Loucy (cell line): ENCODE measurements around the gene ABHD5.

Experiments
- H2AFZ ChIP-seq: fragments of 200-600 bp; sonication (generic); 2 replicates; pipeline ENCODE4 v1.6.0; 2016; ENCODE audit warnings: antibody characterized with exemption, mild to moderate bottlenecking, low read length, moderate library complexity
- H3F3A ChIP-seq: fragments of 200-600 bp; 2 replicates; pipeline ENCODE4 v1.6.0; 2016; ENCODE audit warnings: antibody characterized with exemption, low read depth, mild to moderate bottlenecking
- H3K27me3 ChIP-seq: fragments of 200-600 bp; sonication (generic); 2 replicates; pipeline ENCODE4 v1.6.1; 2014; ENCODE audit warnings: low read length, mild to moderate bottlenecking; ENCODE audit not compliant: insufficient read depth, poor library complexity, severe bottlenecking
- H3K36me3 ChIP-seq: fragments of 200-600 bp; sonication (generic); 2 replicates; pipeline ENCODE4 v1.6.1; 2016; ENCODE audit warnings: low read length; ENCODE audit not compliant: insufficient read depth
- H3K4me1 ChIP-seq: fragments of 200-600 bp; sonication (generic); 2 replicates; pipeline ENCODE4 v1.5.1; 2014; ENCODE audit warnings: low read length, mild to moderate bottlenecking; ENCODE audit not compliant: insufficient read depth, poor library complexity, severe bottlenecking
- H3K4me2 ChIP-seq: fragments of 200-600 bp; sonication (generic); 2 replicates; pipeline ENCODE4 v1.6.0; 2014; ENCODE audit warnings: antibody characterized with exemption, low read length, low read depth, mild to moderate bottlenecking; ENCODE audit not compliant: poor library complexity, severe bottlenecking
- H3K4me3 ChIP-seq: fragments of 200-600 bp; sonication (generic); 2 replicates; pipeline ENCODE4 v1.5.1; 2014; ENCODE audit warnings: low read length, mild to moderate bottlenecking, mixed read lengths; ENCODE audit not compliant: poor library complexity, severe bottlenecking
- H3K79me2 ChIP-seq: fragments of 200-600 bp; sonication (generic); 2 replicates; pipeline ENCODE4 v1.6.1; 2014; ENCODE audit warnings: low read length; ENCODE audit not compliant: insufficient read depth
- H3K9ac ChIP-seq: fragments of 200-600 bp; sonication (generic); 2 replicates; pipeline ENCODE4 v1.6.0; 2014; ENCODE audit warnings: mild to moderate bottlenecking, low read depth, low read length, moderate library complexity; ENCODE audit not compliant: poor library complexity, severe bottlenecking
- H3K9me2 ChIP-seq: fragments of 200-600 bp; sonication (generic); replicated peaks from 2 replicates; pipeline ENCODE4 v1.6.1; 2016; ENCODE audit warnings: low read depth, low read length, mixed read lengths
- H3K9me3 ChIP-seq: fragments of 200-600 bp; sonication (generic); 2 replicates; pipeline ENCODE4 v1.6.1; 2014; ENCODE audit warnings: mild to moderate bottlenecking, antibody characterized with exemption, low read length, low read depth; ENCODE audit not compliant: insufficient read depth
- H4K20me1 ChIP-seq: fragments of 200-600 bp; sonication (generic); 2 replicates; pipeline ENCODE4 v1.6.0; 2014; ENCODE audit warnings: antibody characterized with exemption, low read length, mild to moderate bottlenecking; ENCODE audit not compliant: insufficient read depth, poor library complexity, severe bottlenecking
- EZH2phosphoT487 ChIP-seq: fragments of 200-600 bp; IDR thresholded peaks from 2 replicates; pipeline ENCODE4 v1.6.1; 2018; ENCODE audit warnings: antibody characterized with exemption, mild to moderate bottlenecking, moderate library complexity, borderline replicate concordance
- TF ChIP-seq, protein P1 (sequence below): fragments of 200-600 bp; sonication (generic); conservative IDR thresholded peaks from 2 replicates; pipeline ENCODE4 v1.5.1; 2014; ENCODE audit warnings: mild to moderate bottlenecking, antibody characterized with exemption, low read length

The ABHD5 gene

DNA sequence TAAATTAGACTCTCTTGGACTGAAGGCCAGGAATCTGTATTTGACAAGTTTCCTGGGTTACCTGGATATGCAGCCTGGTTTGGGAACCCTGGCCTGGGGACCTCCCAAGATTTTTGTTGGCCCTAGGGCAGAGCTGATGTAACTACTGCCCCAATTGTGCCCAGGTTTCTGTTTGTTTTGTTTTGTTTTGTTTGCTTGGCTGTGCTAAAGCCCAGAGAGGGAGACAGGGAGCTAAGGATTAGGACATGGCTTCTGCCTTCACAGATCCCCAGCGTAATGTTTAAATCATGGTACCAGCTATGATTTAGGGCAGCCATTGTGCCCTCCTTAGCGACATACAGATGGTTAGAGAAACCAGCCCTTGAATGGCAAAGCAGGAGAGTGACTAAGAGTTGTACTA lies 47.6 kb downstream of the ABHD5 start:
- no peaks in the 10 kb centered on the region for H3K4me1 ChIP-seq

DNA sequence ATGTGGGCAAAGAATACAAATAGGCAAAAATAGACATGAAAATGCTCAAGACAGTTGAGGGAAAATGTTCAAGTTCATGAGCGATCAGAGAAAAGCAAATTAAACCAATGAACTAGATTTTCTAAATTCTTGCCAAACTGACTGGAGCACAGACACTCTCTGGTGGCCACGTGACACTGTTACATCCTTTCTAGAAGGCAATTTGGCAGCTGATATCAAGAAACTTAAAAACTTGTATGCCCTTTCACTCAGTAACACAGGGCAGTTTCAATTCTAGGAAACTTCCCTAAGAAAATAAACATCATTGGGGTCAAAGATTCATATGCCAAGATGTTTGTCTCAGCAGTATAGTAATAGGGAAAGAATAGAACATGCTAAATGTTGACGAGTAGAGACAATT lies 52.2 kb downstream of the ABHD5 start:
- H3K4me2 ChIP-seq = no peak overlapping the region
- no peak overlapping the region for H3K4me3 ChIP-seq
- H3K9me3 ChIP-seq = no peaks in the 10 kb centered on the region
- H3K36me3 ChIP-seq = no peaks in the 10 kb centered on the region
- no peaks in the 10 kb centered on the region for H3K9me2 ChIP-seq
- no peaks in the 10 kb centered on the region for H3K27me3 ChIP-seq
- no peaks in the 10 kb centered on the region for H3F3A ChIP-seq
- H2AFZ ChIP-seq = no peak overlapping the region
- TF ChIP-seq, protein P1, sequence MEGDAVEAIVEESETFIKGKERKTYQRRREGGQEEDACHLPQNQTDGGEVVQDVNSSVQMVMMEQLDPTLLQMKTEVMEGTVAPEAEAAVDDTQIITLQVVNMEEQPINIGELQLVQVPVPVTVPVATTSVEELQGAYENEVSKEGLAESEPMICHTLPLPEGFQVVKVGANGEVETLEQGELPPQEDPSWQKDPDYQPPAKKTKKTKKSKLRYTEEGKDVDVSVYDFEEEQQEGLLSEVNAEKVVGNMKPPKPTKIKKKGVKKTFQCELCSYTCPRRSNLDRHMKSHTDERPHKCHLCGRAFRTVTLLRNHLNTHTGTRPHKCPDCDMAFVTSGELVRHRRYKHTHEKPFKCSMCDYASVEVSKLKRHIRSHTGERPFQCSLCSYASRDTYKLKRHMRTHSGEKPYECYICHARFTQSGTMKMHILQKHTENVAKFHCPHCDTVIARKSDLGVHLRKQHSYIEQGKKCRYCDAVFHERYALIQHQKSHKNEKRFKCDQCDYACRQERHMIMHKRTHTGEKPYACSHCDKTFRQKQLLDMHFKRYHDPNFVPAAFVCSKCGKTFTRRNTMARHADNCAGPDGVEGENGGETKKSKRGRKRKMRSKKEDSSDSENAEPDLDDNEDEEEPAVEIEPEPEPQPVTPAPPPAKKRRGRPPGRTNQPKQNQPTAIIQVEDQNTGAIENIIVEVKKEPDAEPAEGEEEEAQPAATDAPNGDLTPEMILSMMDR = peak; percentile 49
- no peak for TF ChIP-seq EZH2phosphoT487
- H3K4me1 ChIP-seq = no peaks in the 10 kb centered on the region
- no peaks in the 10 kb centered on the region for H4K20me1 ChIP-seq
- no peak overlapping the region for H3K9ac ChIP-seq
- H3K79me2 ChIP-seq = no peaks in the 10 kb centered on the region

More for the DNA sequence above, 47.6 kb downstream of the ABHD5 start:
- Histone ChIP-seq H3K9me3 (no peaks in the 10 kb centered on the region), H3K36me3 (no peaks in the 10 kb centered on the region), H3K4me3 (no peak overlapping the region), H3K9ac (no peak overlapping the region), H3K79me2 (no peaks in the 10 kb centered on the region), H3F3A (no peaks in the 10 kb centered on the region), H3K9me2 (no peaks in the 10 kb centered on the region), H4K20me1 (no peaks in the 10 kb centered on the region), H2AFZ (no peak overlapping the region), H3K4me2 (no peak overlapping the region), H3K27me3 (no peaks in the 10 kb centered on the region)
- TF ChIP-seq, protein P1 = no peak
- TF ChIP-seq EZH2phosphoT487 = no peak

DNA sequence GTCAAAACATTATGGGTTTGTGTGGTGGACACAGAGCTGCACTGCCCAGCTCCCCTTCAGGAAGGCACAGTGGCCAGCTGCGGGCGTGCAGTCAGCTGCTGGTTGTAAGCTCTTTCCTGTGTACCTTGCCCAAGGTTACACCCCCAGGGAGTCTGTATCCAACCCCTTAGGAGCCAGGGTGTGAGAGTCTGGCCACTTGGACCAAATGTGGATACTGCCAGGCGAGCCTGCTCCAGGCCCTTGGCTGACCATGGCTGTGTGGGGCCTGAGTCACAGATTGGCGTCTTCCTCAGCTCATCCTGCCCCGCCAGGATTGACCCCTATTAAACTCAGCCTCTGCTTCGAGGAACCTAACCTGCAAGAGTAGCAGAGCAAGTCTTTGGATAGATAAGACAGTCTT lies 56.9 kb downstream of the ABHD5 start:
- TF ChIP-seq, protein P1 = no peak
- TF ChIP-seq EZH2phosphoT487 = no peak
- H3K4me1 ChIP-seq = no peaks in the 10 kb centered on the region
- H3K9ac ChIP-seq = no peak overlapping the region
- H3K79me2 ChIP-seq = no peaks in the 10 kb centered on the region
- H2AFZ ChIP-seq = no peak overlapping the region
- no peaks in the 10 kb centered on the region for H3K36me3 ChIP-seq
- H4K20me1 ChIP-seq = no peaks in the 10 kb centered on the region
- no peak overlapping the region for H3K4me2 ChIP-seq
- no peaks in the 10 kb centered on the region for H3F3A ChIP-seq
- no peaks in the 10 kb centered on the region for H3K9me3 ChIP-seq
- H3K9me2 ChIP-seq = no peaks in the 10 kb centered on the region
- no peak overlapping the region for H3K4me3 ChIP-seq
- H3K27me3 ChIP-seq = no peaks in the 10 kb centered on the region
